Measurements from ENCODE around the gene ACACB.
A peak's percentile ranks its signal among the peaks of the same experiment; 100 is the strongest.

The ACACB gene

GRCh38 chr12:109115758-109116610 lies at the start of gene ACACB:
TSS of gene ACACB (plus strand) at chr12:109116587. CDS start at chr12:109139406, 22,819 bp downstream.
- DNase-seq: no peak

GRCh38 chr12:109069307-109070271 lies 46.8 kb upstream of the ACACB start:
- no peak for DNase-seq

GRCh38 chr12:109074866-109075265 lies 41.5 kb upstream of the ACACB start:
- no peak for DNase-seq

GRCh38 chr12:109082751-109083150 lies 33.6 kb upstream of the ACACB start:
- no peak for DNase-seq

GRCh38 chr12:109084425-109084824 lies 32.0 kb upstream of the ACACB start:
- no peak for DNase-seq

GRCh38 chr12:109085590-109085989 lies 30.8 kb upstream of the ACACB start:
- DNase-seq: no peak

- DNase-seq: no peak
Measured at GRCh38 chr12:109087250-109087649, 29.1 kb upstream of the ACACB start.

GRCh38 chr12:109088818-109089217 lies 27.6 kb upstream of the ACACB start:
- DNase-seq: no peak

GRCh38 chr12:109089683-109090082 lies 26.7 kb upstream of the ACACB start:
- no peak for DNase-seq

- no peak for DNase-seq
Measured at GRCh38 chr12:109092497-109093021, 23.8 kb upstream of the ACACB start.

- DNase-seq: peak; percentile 98
Measured at GRCh38 chr12:109093022-109093918, 23.1 kb upstream of the ACACB start, which contains the start of gene ALKBH2. TSS of gene ALKBH2 (minus strand) at chr12:109093472. CDS start at chr12:109092786, 686 bp downstream.

- no peak for DNase-seq
Measured at GRCh38 chr12:109097140-109097434, 19.3 kb upstream of the ACACB start.

GRCh38 chr12:109097435-109098182 lies 18.8 kb upstream of the ACACB start, which contains the start of gene UNG:
TSS of gene UNG (plus strand) at chr12:109097597. CDS start at chr12:109097680, 83 bp downstream.
- DNase-seq: peak; percentile 96

- no peak for DNase-seq
Measured at GRCh38 chr12:109098183-109098604, 18.2 kb upstream of the ACACB start.

- DNase-seq: no peak
Measured at GRCh38 chr12:109098651-109099050, 17.7 kb upstream of the ACACB start.

- no peak for DNase-seq
Measured at GRCh38 chr12:109099431-109100020, 16.9 kb upstream of the ACACB start.

- no peak for DNase-seq
Measured at GRCh38 chr12:109100741-109101140, 15.6 kb upstream of the ACACB start.

- DNase-seq: no peak
Measured at GRCh38 chr12:109102491-109102890, 13.9 kb upstream of the ACACB start.

- no peak for DNase-seq
Measured at GRCh38 chr12:109105176-109105575, 11.2 kb upstream of the ACACB start.

- no peak for DNase-seq
Measured at GRCh38 chr12:109109746-109110350, 6.5 kb upstream of the ACACB start.
